Upper lobe of right lung (tissue), 1 donor: ENCODE data around the gene VGF. TPM values are rescaled to one million over a fixed set of nuclear protein-coding genes. Genes with fewer than 3 reads are reported as not detected.

Experiments
- ATAC-seq: fragments of 200-7000 bp; cut with Tn5 transposase; one replicate; pipeline ENCODE4 v1.9.1; 2020; ENCODE audit warnings: mild to moderate bottlenecking, moderate library complexity
- DNase-seq: peaks from one replicate; pipeline ENCODE4 v3.0.0-alpha.2; 2020
- H3K27ac ChIP-seq: fragments of 200-600 bp; one replicate; pipeline ENCODE4 v1.8.0; 2022
- H3K27me3 ChIP-seq: fragments of 200-600 bp; one replicate; pipeline ENCODE4 v1.8.0; 2022; ENCODE audit warnings: mild to moderate bottlenecking
- H3K36me3 ChIP-seq: fragments of 200-600 bp; one replicate; pipeline ENCODE4 v1.8.0; 2022
- H3K4me1 ChIP-seq: fragments of 200-600 bp; one replicate; pipeline ENCODE4 v1.8.0; 2022
- H3K4me3 ChIP-seq: fragments of 200-600 bp; one replicate; pipeline ENCODE4 v1.8.0; 2022; ENCODE audit warnings: mild to moderate bottlenecking
- H3K9me3 ChIP-seq: fragments of 200-600 bp; one replicate; pipeline ENCODE4 v1.8.0; 2022
- intact Hi-C: fragments of 100-400 bp; cut with DNase I; formaldehyde crosslinking; loops from one replicate; pipeline ENCODE4 v1.11.0; 2022
- long read RNA-seq: library from polyadenylated mRNA; unstranded; transcript quantifications from one replicate; pipeline ENCODE4 v2.0.0, GENCODE V29; 2021
- total RNA-seq: library from RNA; stranded (reverse); fragmentation: NEBNext Ultra II Directional; extraction: Animal tissue kit (Norgen Biotek cat#: 25700); gene quantifications from one replicate; pipeline ENCODE4 v1.2.1, GENCODE V29; 2021
- TF ChIP-seq, protein P1 (sequence below): fragments of 200-600 bp; IDR thresholded peaks from one replicate; pipeline ENCODE4 v1.8.0; 2022; ENCODE audit warnings: antibody characterized with exemption
- donor health status: DM: no; HTN: yes; CAD: no; lungs with severe emphysema.

VGF gene
- total RNA-seq = not detected
- long read RNA-seq = 0 reads

DNA sequence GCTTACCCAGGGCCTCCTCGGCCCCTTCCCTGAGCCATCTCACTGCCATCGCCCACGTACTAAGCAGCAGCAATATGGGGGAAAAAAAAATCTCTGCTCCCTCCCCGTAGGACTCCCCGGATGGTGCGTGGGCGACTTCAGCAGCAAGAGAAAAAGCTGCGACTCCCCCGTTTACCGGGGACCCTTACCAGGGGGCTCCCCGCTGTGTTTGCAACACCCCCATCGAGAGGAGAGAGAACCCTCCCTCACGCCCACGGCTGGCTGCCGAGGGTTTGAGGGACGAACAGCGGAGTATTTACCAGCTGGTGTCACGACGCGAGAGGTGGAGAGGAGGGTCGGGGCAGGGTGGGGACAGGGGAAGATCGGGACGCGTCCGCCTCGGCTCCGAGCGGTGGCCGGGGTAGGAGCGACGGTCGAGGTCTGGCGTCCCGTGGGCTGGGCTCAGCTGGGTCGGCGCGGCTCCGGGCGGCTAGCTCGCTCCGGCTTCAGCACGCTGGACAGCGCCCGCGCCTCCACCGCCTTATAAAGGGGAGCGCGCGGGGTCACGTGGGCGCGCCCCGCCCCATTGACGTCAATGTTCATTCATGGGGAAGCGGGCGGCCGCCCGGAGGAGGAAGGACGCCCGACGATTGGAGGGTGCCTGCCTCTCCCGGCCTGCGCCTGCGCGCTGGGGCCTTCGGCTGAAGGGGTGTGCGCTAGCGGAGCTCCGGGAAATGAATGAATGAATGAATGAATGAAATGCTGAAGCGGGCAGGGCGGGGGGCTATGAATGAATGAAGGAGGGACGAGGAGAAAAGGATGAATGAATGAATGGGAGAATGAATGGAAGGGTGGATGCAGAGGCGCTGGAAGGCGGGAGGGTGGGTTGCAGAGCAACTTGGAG is at the start of gene VGF:
TSS of gene VGF (minus strand) at position 495 of the 883 bp plus-strand sequence. CDS start 726 bp downstream, outside the sequence.
- Histone ChIP-seq H3K27ac (no peak within 1 kb of the TSS), H3K36me3 (no peaks in the 10 kb centered on the region), H3K27me3 (peaks cover 74% of the 10 kb centered on the region), H3K4me3 (no peak within 1 kb of the TSS), H3K9me3 (no peaks in the 10 kb centered on the region), H3K4me1 (peaks cover 38% of the 10 kb centered on the region)
- TF ChIP-seq, protein P1, sequence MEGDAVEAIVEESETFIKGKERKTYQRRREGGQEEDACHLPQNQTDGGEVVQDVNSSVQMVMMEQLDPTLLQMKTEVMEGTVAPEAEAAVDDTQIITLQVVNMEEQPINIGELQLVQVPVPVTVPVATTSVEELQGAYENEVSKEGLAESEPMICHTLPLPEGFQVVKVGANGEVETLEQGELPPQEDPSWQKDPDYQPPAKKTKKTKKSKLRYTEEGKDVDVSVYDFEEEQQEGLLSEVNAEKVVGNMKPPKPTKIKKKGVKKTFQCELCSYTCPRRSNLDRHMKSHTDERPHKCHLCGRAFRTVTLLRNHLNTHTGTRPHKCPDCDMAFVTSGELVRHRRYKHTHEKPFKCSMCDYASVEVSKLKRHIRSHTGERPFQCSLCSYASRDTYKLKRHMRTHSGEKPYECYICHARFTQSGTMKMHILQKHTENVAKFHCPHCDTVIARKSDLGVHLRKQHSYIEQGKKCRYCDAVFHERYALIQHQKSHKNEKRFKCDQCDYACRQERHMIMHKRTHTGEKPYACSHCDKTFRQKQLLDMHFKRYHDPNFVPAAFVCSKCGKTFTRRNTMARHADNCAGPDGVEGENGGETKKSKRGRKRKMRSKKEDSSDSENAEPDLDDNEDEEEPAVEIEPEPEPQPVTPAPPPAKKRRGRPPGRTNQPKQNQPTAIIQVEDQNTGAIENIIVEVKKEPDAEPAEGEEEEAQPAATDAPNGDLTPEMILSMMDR = no peak
- ATAC-seq = peak; percentile 92
- peak; percentile 96 for DNase-seq
- intact Hi-C loops = no loop called here

DNA sequence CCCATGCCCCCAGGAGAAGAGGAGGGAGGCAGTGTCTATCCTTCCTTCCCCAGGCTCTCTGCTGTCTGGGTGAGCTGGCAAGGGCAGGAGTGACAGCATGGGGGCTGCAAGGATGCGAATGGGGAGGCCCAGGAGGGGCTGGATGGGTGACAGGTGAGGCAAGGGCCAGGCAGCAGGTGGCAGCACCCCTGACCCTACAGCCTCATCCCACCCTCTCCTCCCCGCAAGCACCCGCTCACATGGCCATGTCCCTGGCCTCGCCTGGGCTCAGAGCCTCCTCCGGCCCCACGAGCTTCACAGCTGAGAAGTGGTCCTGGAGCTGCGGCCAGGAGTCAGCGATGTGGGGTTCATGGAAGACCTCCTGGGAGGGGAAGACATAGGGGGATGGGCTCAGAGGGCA is 46.6 kb upstream of the VGF start:
- no peaks in the 10 kb centered on the region for H3K27me3 ChIP-seq
- intact Hi-C loops = no loop called here

DNA sequence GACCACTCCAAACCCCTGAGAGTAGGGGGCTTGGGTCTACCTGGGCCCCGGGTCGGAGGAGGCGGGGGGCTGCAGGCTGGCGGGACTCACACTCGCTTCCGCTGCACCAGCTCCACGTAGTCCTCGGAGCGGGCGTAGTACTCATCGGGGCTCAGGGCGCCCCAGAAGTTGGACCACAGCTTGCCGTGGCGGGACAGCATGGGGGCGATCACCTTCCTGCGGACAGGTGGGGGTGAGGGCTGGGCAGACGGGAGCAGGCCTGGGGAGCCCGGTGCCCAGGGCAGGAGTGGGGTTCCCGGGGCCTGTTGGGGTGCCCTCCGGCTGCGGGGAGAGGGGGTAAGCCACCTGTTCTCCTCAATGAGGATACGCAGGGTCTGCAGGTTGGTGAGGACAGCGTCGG is 46.1 kb upstream of the VGF start:
- H3K4me3 ChIP-seq = no peak overlapping the region
- H3K27ac ChIP-seq = no peak overlapping the region
- peaks cover 8% of the 10 kb centered on the region for H3K4me1 ChIP-seq
- no peak for ATAC-seq
- no peaks in the 10 kb centered on the region for H3K27me3 ChIP-seq
- DNase-seq = no peak
- TF ChIP-seq, protein P1 = no peak
- intact Hi-C loops = no loop called here
- peaks cover 72% of the 10 kb centered on the region for H3K36me3 ChIP-seq
- H3K9me3 ChIP-seq = no peaks in the 10 kb centered on the region

More for the DNA sequence above, 46.6 kb upstream of the VGF start:
- Histone ChIP-seq H3K4me3 (no peak overlapping the region), H3K36me3 (peaks cover 72% of the 10 kb centered on the region), H3K4me1 (peaks cover 9% of the 10 kb centered on the region), H3K27ac (no peak overlapping the region), H3K9me3 (no peaks in the 10 kb centered on the region)
- no peak for ATAC-seq
- no peak for DNase-seq
- TF ChIP-seq, protein P1 = no peak

DNA sequence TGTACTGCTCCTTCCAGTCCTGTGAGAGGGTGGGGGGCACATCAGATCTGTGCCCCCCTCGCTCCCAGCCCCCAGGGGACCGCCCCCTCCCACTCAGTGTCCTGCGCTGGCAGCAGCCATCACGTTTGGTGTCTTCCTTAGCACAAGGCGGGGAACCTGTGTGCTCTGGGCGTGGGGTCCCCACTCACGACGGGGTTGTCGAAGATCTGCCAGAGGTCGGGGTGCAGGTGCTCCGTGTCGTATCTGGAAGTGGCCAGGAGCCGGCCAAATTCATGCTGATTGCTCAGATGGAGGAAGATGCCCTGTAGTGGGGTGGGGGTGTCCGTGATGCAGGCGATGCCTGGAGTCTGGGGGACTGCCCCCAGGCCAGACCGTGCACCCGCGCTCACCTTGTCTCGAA is 44.8 kb upstream of the VGF start:
- H3K36me3 ChIP-seq = peaks cover 71% of the 10 kb centered on the region
- no peak for DNase-seq
- TF ChIP-seq, protein P1 = no peak

DNA sequence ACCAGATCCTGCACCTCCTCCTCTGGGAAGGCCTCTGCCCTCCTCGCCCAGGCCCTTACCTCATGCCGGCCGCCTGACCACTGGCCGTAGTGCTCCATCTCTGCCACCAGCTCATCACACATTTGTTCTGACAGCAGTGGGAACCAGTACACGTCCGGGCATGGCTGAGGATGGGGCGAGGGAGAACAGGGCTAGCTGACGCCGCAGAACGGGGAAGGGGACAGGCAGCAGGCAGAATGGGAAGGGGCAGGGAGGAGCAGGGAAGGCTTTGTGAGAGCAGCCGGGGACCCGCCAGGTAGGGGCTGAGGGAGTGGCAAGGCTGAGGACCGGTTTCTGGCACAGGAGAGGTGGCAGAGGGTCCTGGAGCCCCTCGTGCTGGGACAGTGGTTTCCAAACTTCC is 43.4 kb upstream of the VGF start:
- intact Hi-C loops = no loop called here
- DNase-seq (no peak), ATAC-seq (no peak)
- H3K4me1 ChIP-seq = no peaks in the 10 kb centered on the region
- TF ChIP-seq, protein P1 = no peak
- H3K36me3 ChIP-seq = peaks cover 58% of the 10 kb centered on the region
- H3K4me3 ChIP-seq = no peak overlapping the region
- H3K27me3 ChIP-seq = no peaks in the 10 kb centered on the region
- H3K27ac ChIP-seq = no peak overlapping the region
- H3K9me3 ChIP-seq = no peaks in the 10 kb centered on the region

More for the DNA sequence above, 44.8 kb upstream of the VGF start:
- Histone ChIP-seq H3K27ac (no peak overlapping the region), H3K4me1 (no peaks in the 10 kb centered on the region), H3K9me3 (no peaks in the 10 kb centered on the region), H3K4me3 (no peak overlapping the region), H3K27me3 (no peaks in the 10 kb centered on the region)
- intact Hi-C loops = no loop called here
- no peak for ATAC-seq
